ENCODE measurements around the gene ATF7.
A peak's percentile ranks its signal among the peaks of the same experiment; 100 is the strongest.
"Not testable (repeated sequence)": the region's sequence is repeated elsewhere in the genome, so short reads cannot be mapped to it uniquely, and the experiment has no call there.

Gene ATF7

GRCh38 chr12:53564941-53565340 is 61.2 kb downstream of the ATF7 start:
- DNase-seq (ENCODE audit: low read depth): no peak

- DNase-seq (ENCODE audit: low read depth): no peak
Observed at GRCh38 chr12:53564278-53564677, 61.9 kb downstream of the ATF7 start.

- DNase-seq (ENCODE audit: low read depth): no peak
Observed at GRCh38 chr12:53563452-53564028, 62.6 kb downstream of the ATF7 start.

- DNase-seq (ENCODE audit: low read depth): no peak
Observed at GRCh38 chr12:53561590-53561953, 64.6 kb downstream of the ATF7 start.

DNA sequence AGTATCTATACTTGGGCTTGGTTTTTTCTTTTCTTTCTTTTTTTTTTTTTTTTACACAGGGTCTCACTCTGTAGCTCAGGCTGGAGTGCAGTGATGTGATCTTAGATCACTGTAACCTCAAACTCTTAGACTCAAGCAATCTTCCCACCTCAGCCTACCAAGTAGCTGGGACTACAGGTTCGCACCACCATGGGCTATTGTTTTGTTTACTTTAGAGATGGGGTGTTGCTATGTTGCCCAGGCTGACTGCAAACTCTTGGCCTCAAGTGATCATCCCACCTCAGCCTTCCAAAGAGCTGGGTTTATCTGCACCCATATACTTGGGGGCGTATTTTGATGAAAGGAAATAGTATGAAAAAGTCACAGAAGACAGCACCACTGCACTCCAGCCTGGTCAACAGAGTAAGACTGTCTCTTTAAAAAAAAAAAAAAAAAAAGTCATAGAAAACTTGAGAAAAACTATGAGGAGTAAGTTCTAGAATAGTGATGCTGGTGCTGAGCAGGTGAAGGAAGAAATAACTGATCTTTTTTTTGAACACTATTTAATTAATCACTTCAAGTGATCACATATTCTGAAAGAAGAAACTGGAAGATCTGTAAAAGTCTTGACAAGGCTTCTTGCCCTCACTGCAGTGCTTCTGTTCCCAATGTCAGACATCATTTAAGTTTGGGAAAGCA is 65.1 kb downstream of the ATF7 start:
- DNase-seq (ENCODE audit: low read depth): no peak

DNA sequence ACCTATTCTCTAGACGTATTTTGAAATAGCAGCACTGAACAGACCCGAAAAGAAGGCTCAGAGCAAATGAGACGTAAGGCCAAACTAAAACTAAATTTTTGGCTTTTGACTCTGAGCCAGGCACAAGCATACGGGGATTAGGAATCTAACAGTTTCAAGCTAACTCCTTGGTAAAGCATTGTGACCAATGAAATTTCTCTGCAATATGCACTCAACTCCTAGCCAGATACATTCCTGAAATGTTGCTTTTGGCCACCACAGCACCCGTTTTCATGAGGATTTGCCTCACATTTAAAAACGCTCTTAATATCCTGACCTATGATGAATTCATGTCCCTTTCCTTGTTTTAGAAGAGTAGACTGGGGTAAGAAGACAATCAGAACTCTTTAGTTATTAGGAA is 65.8 kb downstream of the ATF7 start:
- no peak for DNase-seq (ENCODE audit: low read depth)

GRCh38 chr12:53558631-53559030 is 67.6 kb downstream of the ATF7 start:
- DNase-seq (ENCODE audit: low read depth): no peak

- no peak for DNase-seq (ENCODE audit: low read depth)
Observed at GRCh38 chr12:53552361-53553327, 73.5 kb downstream of the ATF7 start.

GRCh38 chr12:53551889-53552291 is 74.3 kb downstream of the ATF7 start:
- no peak for DNase-seq (ENCODE audit: low read depth)

GRCh38 chr12:53550595-53550994 is 75.6 kb downstream of the ATF7 start:
- no peak for DNase-seq (ENCODE audit: low read depth)

DNA sequence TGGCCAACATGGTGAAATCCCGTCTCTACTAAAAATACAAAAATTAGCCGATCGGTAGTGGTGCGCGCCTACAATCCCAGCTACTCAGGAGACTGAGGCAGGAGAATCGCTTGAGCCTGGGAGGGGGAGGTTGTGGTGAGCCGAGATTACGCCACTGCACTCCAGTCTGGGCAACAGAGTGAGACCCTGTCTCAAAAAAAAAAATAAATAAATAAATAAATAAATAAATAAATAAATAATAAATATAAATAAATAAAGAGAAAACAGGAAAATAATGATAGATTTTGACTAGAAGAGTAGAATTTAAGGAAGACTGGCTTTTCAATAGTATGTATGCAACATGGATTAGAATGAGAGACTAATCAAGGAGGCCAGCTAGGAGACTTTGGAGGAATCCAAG is 76.1 kb downstream of the ATF7 start:
- not testable (repeated sequence) for DNase-seq (ENCODE audit: low read depth)

DNA sequence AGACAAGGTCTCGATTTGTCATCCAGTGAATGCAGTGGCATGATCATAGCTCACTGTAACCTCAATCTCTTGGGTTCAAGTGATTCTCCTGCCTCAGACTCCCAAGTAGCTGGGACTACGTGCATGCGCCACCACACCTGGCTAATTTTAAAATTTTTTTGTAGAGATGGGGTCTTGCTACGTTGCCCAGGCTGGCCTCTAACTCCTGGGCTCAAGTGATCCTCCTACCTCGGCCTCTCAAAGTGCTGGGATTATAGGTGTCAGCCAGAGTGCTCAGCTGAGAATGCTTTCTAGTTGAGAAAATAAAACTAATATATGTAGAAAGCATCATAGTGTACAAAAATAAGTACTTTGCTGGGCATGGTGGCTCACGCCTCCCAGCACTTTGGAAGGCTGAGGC is 77.8 kb downstream of the ATF7 start:
- DNase-seq (ENCODE audit: low read depth): not testable (repeated sequence)

- DNase-seq (ENCODE audit: low read depth): peak; percentile 2
Observed at GRCh38 chr12:53543539-53543938, 82.6 kb downstream of the ATF7 start.

GRCh38 chr12:53539526-53539925 is 86.7 kb downstream of the ATF7 start:
- no peak for DNase-seq (ENCODE audit: low read depth)

GRCh38 chr12:53538209-53538689 is 87.9 kb downstream of the ATF7 start:
- DNase-seq (ENCODE audit: low read depth): no peak

- no peak for DNase-seq (ENCODE audit: low read depth)
Observed at GRCh38 chr12:53536962-53537361, 89.2 kb downstream of the ATF7 start.

GRCh38 chr12:53533471-53533870 is 92.7 kb downstream of the ATF7 start:
- no peak for DNase-seq (ENCODE audit: low read depth)

DNA sequence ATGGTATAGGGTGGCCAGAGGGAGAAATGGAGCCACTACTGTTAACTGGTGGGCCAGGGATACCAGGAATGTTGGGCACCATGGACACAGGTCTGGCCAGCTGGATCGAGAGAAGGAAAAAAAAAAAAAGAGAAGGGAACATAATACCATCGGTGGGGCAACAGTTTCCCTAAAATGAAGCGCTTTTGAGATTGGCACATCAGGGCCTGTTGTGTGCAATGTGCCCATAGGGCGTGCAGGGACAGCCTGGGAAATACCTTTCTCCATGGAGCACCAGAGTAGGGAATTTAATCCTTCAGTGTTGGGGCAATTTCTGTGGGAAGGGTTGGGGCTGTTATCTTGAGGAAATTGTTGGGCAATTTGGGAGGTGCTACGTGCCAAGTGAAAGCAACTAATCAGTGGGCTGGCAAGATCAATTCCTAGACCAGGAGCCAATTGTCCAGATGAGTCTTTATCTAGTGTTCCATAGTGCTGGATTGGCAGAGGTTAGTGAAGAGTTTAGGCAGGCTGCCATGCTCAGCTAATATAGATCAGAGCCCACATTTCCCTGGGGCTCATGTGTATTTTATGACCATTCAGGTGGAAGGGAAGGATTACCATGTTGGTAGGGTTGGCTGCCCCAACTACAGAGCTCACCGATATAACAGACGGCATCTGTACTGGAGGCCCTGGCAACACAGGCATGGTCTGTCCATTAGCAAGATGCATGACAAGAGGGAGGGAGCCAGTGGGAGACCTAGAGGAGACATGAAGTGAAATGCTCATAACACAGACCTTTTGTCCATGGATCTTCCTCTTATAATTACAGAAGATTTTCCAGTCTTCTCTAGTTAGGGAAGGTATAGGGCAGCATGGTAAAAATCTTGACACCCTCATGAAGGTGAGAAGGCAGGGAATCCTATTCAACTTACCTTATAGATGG is 93.4 kb downstream of the ATF7 start:
- DNase-seq (ENCODE audit: low read depth): no peak

- no peak for DNase-seq (ENCODE audit: low read depth)
Observed at GRCh38 chr12:53532021-53532420, 94.2 kb downstream of the ATF7 start.

DNA sequence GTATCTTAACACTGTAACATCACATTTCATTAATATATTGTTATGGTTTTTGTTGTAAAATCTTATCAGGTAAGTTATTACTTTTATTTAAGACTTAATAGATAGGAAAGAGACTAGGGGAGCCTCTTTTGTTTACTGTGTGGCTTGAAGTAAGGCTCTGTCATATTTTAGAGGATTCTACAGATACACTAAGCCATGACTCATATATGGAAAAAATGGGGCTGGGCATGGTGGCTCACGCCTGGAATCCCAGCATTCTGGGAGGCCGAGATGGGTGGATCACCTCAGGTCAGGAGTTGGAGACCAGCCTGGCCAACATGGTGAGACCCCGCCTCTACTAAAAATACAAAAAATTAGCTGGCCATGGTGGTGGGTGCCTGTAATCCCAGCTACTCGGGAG is 95.3 kb downstream of the ATF7 start:
- no peak for DNase-seq (ENCODE audit: low read depth)

- DNase-seq (ENCODE audit: low read depth): no peak
Observed at GRCh38 chr12:53530061-53530460, 96.1 kb downstream of the ATF7 start.

DNA sequence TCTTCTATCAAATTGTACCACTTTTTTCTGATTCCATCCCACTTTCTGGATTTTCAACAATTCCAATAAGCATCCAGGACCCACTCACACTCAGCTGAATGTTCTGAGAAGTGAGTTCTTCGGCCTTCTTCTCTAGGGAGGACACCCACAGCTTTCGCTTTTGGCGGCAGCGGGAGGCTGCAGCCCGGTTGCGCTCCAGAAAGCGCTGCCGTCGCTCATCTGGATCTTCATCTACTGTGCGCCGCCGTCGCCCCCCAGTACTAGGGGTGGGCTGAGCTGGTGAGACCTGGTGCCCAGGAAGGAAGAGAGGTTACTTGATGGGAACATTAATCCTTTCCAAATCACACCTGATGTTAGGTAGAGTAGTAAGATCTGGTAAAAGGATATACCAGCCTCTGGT is 101.7 kb downstream of the ATF7 start:
- no peak for DNase-seq (ENCODE audit: low read depth)

All from stimulated activated CD8-positive, alpha-beta memory T cell treated with anti-CD3 and anti-CD28 coated beads, Interleukin-15, amount 100 ng/mL, for 1 hour (primary cell).